Astrocyte (in vitro differentiated cells and primary cell): ENCODE data around the gene NUP98. TPM values are rescaled to one million over a fixed set of nuclear protein-coding genes. Genes with fewer than 3 reads are reported as not detected.

Experiments used
- DNase-seq: peaks from one replicate; pipeline ENCODE4 v3.0.0-alpha.2; 2010; ENCODE audit warnings: low read depth
- FAIRE-seq: peaks from 2 replicates; lab custom pipeline; 2011; peaks lifted over from hg19 to GRCh38; lab: Jason Lieb, UNC
- H2AFZ ChIP-seq: 2 replicates; pipeline ENCODE4 v1.6.0; 2012; ENCODE audit warnings: low read depth, low read length, inconsistent platforms
- H3K27ac ChIP-seq: 2 replicates; pipeline ENCODE4 v1.5.1; 2011; ENCODE audit warnings: low read depth, low read length, inconsistent platforms
- H3K27me3 ChIP-seq: 2 replicates; pipeline ENCODE4 v1.6.0; 2011; ENCODE audit warnings: low read length, inconsistent platforms; ENCODE audit not compliant: insufficient read depth
- H3K36me3 ChIP-seq: 2 replicates; pipeline ENCODE4 v1.5.1; 2011; ENCODE audit warnings: low read length, inconsistent platforms; ENCODE audit not compliant: insufficient read depth
- H3K4me1 ChIP-seq: 2 replicates; pipeline ENCODE4 v1.5.1; 2011; ENCODE audit warnings: low read length, inconsistent platforms; ENCODE audit not compliant: insufficient read depth
- H3K4me2 ChIP-seq: 2 replicates; pipeline ENCODE4 v1.6.0; 2012; ENCODE audit warnings: low read length, inconsistent platforms
- H3K4me3 ChIP-seq: 2 replicates; pipeline ENCODE4 v1.5.1; 2011; ENCODE audit warnings: low read depth, mild to moderate bottlenecking, low read length, inconsistent platforms; ENCODE audit not compliant: insufficient read depth
- H3K79me2 ChIP-seq: 2 replicates; pipeline ENCODE4 v1.6.0; 2012; ENCODE audit warnings: mild to moderate bottlenecking, low read length, inconsistent platforms; ENCODE audit not compliant: insufficient read depth
- H3K9ac ChIP-seq: 2 replicates; pipeline ENCODE4 v1.6.0; 2012; ENCODE audit warnings: mild to moderate bottlenecking, low read length, inconsistent platforms
- H3K9me3 ChIP-seq: 2 replicates; pipeline ENCODE4 v1.5.1; 2012; ENCODE audit warnings: low read depth, mild to moderate bottlenecking, low read length, inconsistent platforms; ENCODE audit not compliant: insufficient read depth
- H4K20me1 ChIP-seq: 2 replicates; pipeline ENCODE4 v1.6.0; 2012; ENCODE audit warnings: low read length, inconsistent platforms; ENCODE audit not compliant: insufficient read depth
- H3K27ac Mint-ChIP-seq: one replicate; pipeline ENCODE4 v1.8.0; 2021; ENCODE audit warnings: mild to moderate bottlenecking, mixed read lengths; ENCODE audit not compliant: unreplicated experiment
- H3K27me3 Mint-ChIP-seq: one replicate; pipeline ENCODE4 v1.8.0; 2021; ENCODE audit warnings: low read depth, mixed read lengths; ENCODE audit not compliant: unreplicated experiment
- H3K36me3 Mint-ChIP-seq: one replicate; pipeline ENCODE4 v1.8.0; 2021; ENCODE audit warnings: low read depth, mixed read lengths; ENCODE audit not compliant: unreplicated experiment
- H3K4me1 Mint-ChIP-seq: one replicate; pipeline ENCODE4 v1.8.0; 2021; ENCODE audit warnings: low read depth, mixed read lengths; ENCODE audit not compliant: unreplicated experiment
- H3K4me3 Mint-ChIP-seq: one replicate; pipeline ENCODE4 v1.8.0; 2021; ENCODE audit warnings: mild to moderate bottlenecking, moderate library complexity, mixed read lengths; ENCODE audit not compliant: unreplicated experiment
- H3K9me3 Mint-ChIP-seq: one replicate; pipeline ENCODE4 v1.8.0; 2021; ENCODE audit warnings: mild to moderate bottlenecking, mixed read lengths; ENCODE audit not compliant: unreplicated experiment
- EZH2 ChIP-seq: IDR thresholded peaks from 2 replicates; pipeline ENCODE4 v1.6.1; 2012; ENCODE audit warnings: mild to moderate bottlenecking, low read length, inconsistent platforms; ENCODE audit not compliant: insufficient read depth
- total RNA-seq: library from RNA; stranded (reverse); gene quantifications from 2 replicates; pipeline ENCODE4 v1.2.1, GENCODE V29; 2021
- TF ChIP-seq, protein P1 (sequence below): IDR thresholded peaks from 2 replicates; pipeline ENCODE4 v1.5.1; 2011; ENCODE audit warnings: low read depth, mild to moderate bottlenecking, inconsistent platforms, low read length, moderate library complexity; ENCODE audit not compliant: insufficient read depth

The NUP98 gene
- total RNA-seq, 1 donor from 2014 or later, result 81.2 TPM

DNA sequence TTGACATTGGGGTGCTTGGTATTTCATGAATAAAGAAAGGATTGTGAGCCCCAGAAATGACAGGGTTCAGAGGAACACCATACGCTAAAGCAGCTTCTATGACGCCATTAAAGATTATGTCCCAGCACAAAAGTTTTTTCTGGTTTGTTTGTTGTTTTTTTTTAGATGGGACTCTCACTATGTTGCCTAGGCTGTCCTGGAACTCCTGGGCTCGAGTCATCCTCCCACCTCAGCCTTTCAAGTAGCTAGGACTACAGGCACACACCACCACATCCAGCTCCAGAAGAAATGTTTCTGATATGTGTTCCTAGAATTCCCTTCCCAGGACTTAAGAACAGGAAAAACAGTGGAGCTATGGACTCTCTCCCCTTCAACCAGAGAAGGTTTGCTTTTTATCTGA is 46.0 kb upstream of the NUP98 start:
- Histone ChIP-seq H3K4me3 (no peak overlapping the region), H3K27ac (no peak overlapping the region), H3K36me3 (no peaks in the 10 kb centered on the region), H3K9ac (no peak overlapping the region), H3K4me2 (no peak overlapping the region), H3K4me1 (peaks cover 18% of the 10 kb centered on the region), H3K79me2 (peaks cover 27% of the 10 kb centered on the region), H3K9me3 (no peaks in the 10 kb centered on the region), H4K20me1 (peaks cover 19% of the 10 kb centered on the region), H2AFZ (no peak overlapping the region), H3K27me3 (no peaks in the 10 kb centered on the region)
- Mint-ChIP-seq H3K9me3 (no peaks in the 10 kb centered on the region), H3K27me3 (no peaks in the 10 kb centered on the region), H3K4me3 (no peak overlapping the region), H3K36me3 (no peaks in the 10 kb centered on the region), H3K27ac (no peak overlapping the region), H3K4me1 (peaks cover 14% of the 10 kb centered on the region)
- TF ChIP-seq EZH2, result no peak
- TF ChIP-seq, protein P1, sequence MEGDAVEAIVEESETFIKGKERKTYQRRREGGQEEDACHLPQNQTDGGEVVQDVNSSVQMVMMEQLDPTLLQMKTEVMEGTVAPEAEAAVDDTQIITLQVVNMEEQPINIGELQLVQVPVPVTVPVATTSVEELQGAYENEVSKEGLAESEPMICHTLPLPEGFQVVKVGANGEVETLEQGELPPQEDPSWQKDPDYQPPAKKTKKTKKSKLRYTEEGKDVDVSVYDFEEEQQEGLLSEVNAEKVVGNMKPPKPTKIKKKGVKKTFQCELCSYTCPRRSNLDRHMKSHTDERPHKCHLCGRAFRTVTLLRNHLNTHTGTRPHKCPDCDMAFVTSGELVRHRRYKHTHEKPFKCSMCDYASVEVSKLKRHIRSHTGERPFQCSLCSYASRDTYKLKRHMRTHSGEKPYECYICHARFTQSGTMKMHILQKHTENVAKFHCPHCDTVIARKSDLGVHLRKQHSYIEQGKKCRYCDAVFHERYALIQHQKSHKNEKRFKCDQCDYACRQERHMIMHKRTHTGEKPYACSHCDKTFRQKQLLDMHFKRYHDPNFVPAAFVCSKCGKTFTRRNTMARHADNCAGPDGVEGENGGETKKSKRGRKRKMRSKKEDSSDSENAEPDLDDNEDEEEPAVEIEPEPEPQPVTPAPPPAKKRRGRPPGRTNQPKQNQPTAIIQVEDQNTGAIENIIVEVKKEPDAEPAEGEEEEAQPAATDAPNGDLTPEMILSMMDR, result no peak
- FAIRE-seq (no peak), DNase-seq (no peak)

DNA sequence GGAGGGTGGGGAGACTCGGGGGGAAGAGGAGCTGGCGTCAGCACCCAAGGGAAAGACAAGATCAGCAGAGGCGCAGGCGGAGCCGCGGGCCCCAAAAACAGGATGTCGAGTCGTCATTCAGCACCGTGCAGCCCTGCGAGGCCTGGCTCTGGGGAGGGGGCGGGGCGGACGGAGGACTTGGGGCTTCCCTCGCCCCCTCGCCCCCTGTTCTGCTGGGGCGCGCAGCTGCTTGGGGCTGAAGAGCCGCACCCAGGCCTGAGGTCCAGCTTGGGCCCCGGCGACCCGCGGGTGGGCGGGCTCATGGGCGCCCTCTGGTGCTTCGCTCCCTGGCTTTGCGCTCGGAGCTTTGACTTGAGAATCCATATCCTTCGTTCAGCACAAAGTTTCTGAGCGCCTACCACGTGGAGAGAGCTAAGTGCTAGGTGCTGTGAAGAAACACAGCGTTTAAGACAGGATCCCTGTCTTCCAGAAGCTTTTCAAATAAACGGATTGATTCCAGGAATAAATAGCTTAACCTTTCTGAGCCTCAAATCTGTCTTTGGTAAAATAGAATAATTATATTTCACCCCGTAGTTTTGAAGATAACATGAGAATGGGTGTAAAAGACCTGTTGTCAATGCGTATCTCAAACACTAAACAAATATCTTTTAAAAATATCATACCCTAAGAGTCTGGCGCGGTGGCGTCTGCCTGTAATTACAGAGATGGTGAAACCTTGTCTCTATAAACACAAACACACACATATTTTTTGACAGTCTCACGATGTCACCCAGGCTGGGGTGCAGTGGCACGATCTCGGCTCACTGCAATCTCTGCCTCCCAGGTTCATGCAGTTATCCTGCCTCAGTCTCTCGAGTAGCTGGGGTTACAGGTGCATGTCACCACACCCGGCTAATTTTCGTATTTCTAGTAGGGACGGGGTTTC is 44.3 kb upstream of the NUP98 start:
- peak overlapping the region; percentile 87 for H2AFZ ChIP-seq
- H3K36me3 ChIP-seq, result no peaks in the 10 kb centered on the region
- DNase-seq, result peak; percentile 64
- H3K9me3 ChIP-seq, result no peaks in the 10 kb centered on the region
- H3K9ac ChIP-seq, result peak overlapping the region; percentile 89
- no peaks in the 10 kb centered on the region for H3K27me3 ChIP-seq
- H3K4me1 ChIP-seq, result peaks cover 18% of the 10 kb centered on the region
- Mint-ChIP-seq H3K4me1 (peaks cover 25% of the 10 kb centered on the region), H3K27ac (peak overlapping the region; percentile 80), H3K4me3 (peak overlapping the region; percentile 83), H3K36me3 (peaks cover 3% of the 10 kb centered on the region), H3K9me3 (no peaks in the 10 kb centered on the region), H3K27me3 (no peaks in the 10 kb centered on the region)
- peak overlapping the region; percentile 56 for H3K4me3 ChIP-seq
- H3K79me2 ChIP-seq, result peaks cover 43% of the 10 kb centered on the region
- TF ChIP-seq EZH2, result no peak
- TF ChIP-seq, protein P1, result peak; percentile 53
- H3K27ac ChIP-seq, result peak overlapping the region; percentile 69
- H3K4me2 ChIP-seq, result peak overlapping the region; percentile 97
- H4K20me1 ChIP-seq, result peaks cover 35% of the 10 kb centered on the region
- no peak for FAIRE-seq
